HepG2 (cell line): ENCODE results near the gene MTCH1. TPM values are rescaled to one million over a fixed set of nuclear protein-coding genes. Genes with fewer than 3 reads are reported as not detected.
A peak's percentile ranks its signal among the peaks of the same experiment; 100 is the strongest.

Source experiments
- HOXA5 ChIP-seq: sonication (generic); formaldehyde crosslinking; IDR thresholded peaks from 2 replicates; pipeline ENCODE4 v1.4.0; 2020; ENCODE audit warnings: missing genetic modification reagents
- IRX3 ChIP-seq: sonication (generic); formaldehyde crosslinking; IDR thresholded peaks from 2 replicates; pipeline ENCODE4 v1.8.1; 2023; ENCODE audit warnings: mild to moderate bottlenecking, low read depth, missing genetic modification reagents, borderline replicate concordance
- KDM6A ChIP-seq: IDR thresholded peaks from 2 replicates; pipeline ENCODE4 v1.6.1; 2016; ENCODE audit warnings: low read depth
- NFRKB ChIP-seq: fragments of 450-650 bp; IDR thresholded peaks from 2 replicates; pipeline ENCODE4 v1.6.1; 2017
- SCMH1 ChIP-seq: sonication (generic); formaldehyde crosslinking; IDR thresholded peaks from 2 replicates; pipeline ENCODE4 v1.9.0; 2021; ENCODE audit warnings: missing genetic modification reagents, mild to moderate bottlenecking, borderline replicate concordance
- TBX3 ChIP-seq: fragments of 450-650 bp; IDR thresholded peaks from 2 replicates; pipeline ENCODE4 v1.6.1; 2017; ENCODE audit warnings: antibody characterized with exemption, mild to moderate bottlenecking, inconsistent platforms, borderline replicate concordance
- U2AF1 ChIP-seq: fragments of 200-400 bp; formaldehyde crosslinking; optimal IDR thresholded peaks from 2 replicates; pipeline ENCODE3; 2017; ENCODE audit warnings: mild to moderate bottlenecking, low read depth, low read length
- ZFYVE20 ChIP-seq: sonication (generic); formaldehyde crosslinking; IDR thresholded peaks from 2 replicates; pipeline ENCODE4 v1.8.0; 2023; ENCODE audit warnings: low read depth, mild to moderate bottlenecking, moderate library complexity, missing genetic modification reagents, borderline replicate concordance
- ZNF207 ChIP-seq: fragments of 450-650 bp; IDR thresholded peaks from 2 replicates; pipeline ENCODE4 v1.6.1; 2016; ENCODE audit warnings: antibody characterized with exemption, borderline replicate concordance
- ZNF264 ChIP-seq: sonication (generic); formaldehyde crosslinking; IDR thresholded peaks from 2 replicates; pipeline ENCODE4 v1.4.0; 2020; ENCODE audit warnings: missing genetic modification reagents
- ZNF337 ChIP-seq: sonication (generic); formaldehyde crosslinking; IDR thresholded peaks from 2 replicates; pipeline ENCODE4 v1.5.1; 2020; ENCODE audit warnings: missing genetic modification reagents, low read depth, mild to moderate bottlenecking, borderline replicate concordance
- ZNF572 ChIP-seq: sonication (generic); formaldehyde crosslinking; IDR thresholded peaks from 2 replicates; pipeline ENCODE4 v1.5.1; 2020; ENCODE audit warnings: mild to moderate bottlenecking, missing genetic modification reagents
- polyA plus RNA-seq, 8 experiments: library from polyadenylated mRNA; depleted of rRNA in 3 of 8; stranded (reverse) in 7 of 8; unstranded in 1 of 8; fragments of >200 nt; fragmentation: Illumina TruSeq in 4 of 8; extraction: Trizol in 4 of 8; gene quantifications; 2 replicates each; pipeline versions ENCODE4 v1.2.1 to v1.2.3, GENCODE V29; 2011 to 2016; ENCODE audit warnings: low read depth in 4 of 8, missing spikeins in 1 of 8, mixed read lengths in 1 of 8; ENCODE audit not compliant: insufficient read depth in 1 of 8
- total RNA-seq, 5 experiments: library from RNA; depleted of rRNA; stranded (reverse); fragments of >200 nt; fragmentation: Illumina TruSeq; extraction: Trizol; gene quantifications; 2 replicates each; pipeline ENCODE4 v1.2.3, GENCODE V29; 2016; ENCODE audit warnings: low read depth in 1 of 5
- TF ChIP-seq, protein P1 (sequence below): sonication (generic); formaldehyde crosslinking; IDR thresholded peaks from 2 replicates; pipeline ENCODE4 v1.8.0; 2022; ENCODE audit warnings: missing genetic modification reagents, mild to moderate bottlenecking, moderate library complexity, borderline replicate concordance
- TF ChIP-seq, protein P2 (sequence below): sonication (generic); formaldehyde crosslinking; IDR thresholded peaks from 2 replicates; pipeline ENCODE4 v1.9.0; 2022; ENCODE audit warnings: low read depth, missing genetic modification reagents
- TF ChIP-seq, protein P3 (sequence below): sonication (generic); formaldehyde crosslinking; IDR thresholded peaks from 2 replicates; pipeline ENCODE4 v1.8.0; 2023; ENCODE audit warnings: mild to moderate bottlenecking, missing genetic modification reagents
- TF ChIP-seq, protein P4 (sequence below): sonication (generic); formaldehyde crosslinking; IDR thresholded peaks from 2 replicates; pipeline ENCODE4 v1.5.0; 2020; ENCODE audit warnings: missing genetic modification reagents
- TF ChIP-seq, protein P5 (sequence below): sonication (generic); formaldehyde crosslinking; IDR thresholded peaks from 2 replicates; pipeline ENCODE4 v1.4.0; 2020; ENCODE audit warnings: missing genetic modification reagents
- TF ChIP-seq, protein P6 (sequence below): sonication (generic); formaldehyde crosslinking; IDR thresholded peaks from 2 replicates; pipeline ENCODE4 v1.8.0; 2022; ENCODE audit warnings: mild to moderate bottlenecking, missing genetic modification reagents; ENCODE audit not compliant: insufficient replicate concordance

Gene MTCH1
- total and polyA plus RNA-seq, 2 of the 13 experiments (the other 11 are each of a cell fraction or from before 2014, with no cell fraction given) = 86.2 to 144 TPM

DNA sequence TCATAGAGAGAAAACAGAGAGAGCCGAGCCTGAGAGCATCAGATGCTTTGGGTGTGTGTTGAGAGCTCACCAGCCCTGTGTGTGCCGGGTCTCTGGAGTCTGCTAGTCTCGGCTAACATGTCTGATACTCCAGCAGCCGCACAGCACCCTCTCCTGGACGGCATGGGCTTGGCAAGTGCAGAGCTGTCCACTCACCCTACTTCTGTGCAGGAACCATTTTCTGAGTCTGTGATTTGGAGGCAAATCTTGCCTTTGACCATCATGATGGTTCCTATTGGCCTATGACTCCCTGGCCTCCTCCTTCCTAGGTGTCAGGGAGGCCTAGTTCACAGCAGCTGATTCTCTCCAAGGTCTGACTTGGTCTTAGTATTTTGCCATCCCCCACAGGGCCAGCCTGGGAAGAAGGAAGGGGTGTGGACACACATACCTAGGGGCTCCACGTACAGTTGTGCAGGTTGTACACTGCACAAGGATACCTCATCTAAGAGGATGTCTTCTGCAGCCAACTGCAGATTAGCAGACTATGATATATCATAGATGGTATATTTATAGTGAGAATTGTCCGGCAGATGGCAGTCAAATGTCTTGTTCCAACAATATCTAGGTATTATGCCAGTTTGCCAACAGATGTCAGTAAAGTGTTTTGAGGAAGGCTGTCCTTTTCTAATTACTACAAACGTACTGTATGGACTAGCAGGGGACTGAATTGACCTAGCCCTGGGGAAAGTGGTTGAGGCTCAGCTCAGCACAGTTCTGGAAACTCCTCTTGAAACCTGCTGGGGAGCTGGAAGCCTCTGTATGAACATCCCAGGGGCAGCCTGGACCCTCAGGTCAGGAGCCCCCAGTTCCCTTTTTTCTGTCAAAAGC, 32.4 kb upstream of the MTCH1 start (continued):
- TF ChIP-seq KDM6A (CRISPR knock-in tag) (no peak), TBX3 (no peak), ZNF572 (0 out of 2 replicates have a peak, but pooled peaks have one; percentile 13), ZNF264 (CRISPR knock-in tag) (no peak), ZNF207 (no peak), ZNF337 (CRISPR knock-in tag) (peak; percentile 39; the same call in 1 of the 2 replicates), U2AF1 (no peak), ZFYVE20 (no peak), SCMH1 (CRISPR knock-in tag) (no peak), HOXA5 (CRISPR knock-in tag) (no peak), IRX3 (CRISPR knock-in tag) (no peak), NFRKB (no peak)
- TF ChIP-seq, protein P1, sequence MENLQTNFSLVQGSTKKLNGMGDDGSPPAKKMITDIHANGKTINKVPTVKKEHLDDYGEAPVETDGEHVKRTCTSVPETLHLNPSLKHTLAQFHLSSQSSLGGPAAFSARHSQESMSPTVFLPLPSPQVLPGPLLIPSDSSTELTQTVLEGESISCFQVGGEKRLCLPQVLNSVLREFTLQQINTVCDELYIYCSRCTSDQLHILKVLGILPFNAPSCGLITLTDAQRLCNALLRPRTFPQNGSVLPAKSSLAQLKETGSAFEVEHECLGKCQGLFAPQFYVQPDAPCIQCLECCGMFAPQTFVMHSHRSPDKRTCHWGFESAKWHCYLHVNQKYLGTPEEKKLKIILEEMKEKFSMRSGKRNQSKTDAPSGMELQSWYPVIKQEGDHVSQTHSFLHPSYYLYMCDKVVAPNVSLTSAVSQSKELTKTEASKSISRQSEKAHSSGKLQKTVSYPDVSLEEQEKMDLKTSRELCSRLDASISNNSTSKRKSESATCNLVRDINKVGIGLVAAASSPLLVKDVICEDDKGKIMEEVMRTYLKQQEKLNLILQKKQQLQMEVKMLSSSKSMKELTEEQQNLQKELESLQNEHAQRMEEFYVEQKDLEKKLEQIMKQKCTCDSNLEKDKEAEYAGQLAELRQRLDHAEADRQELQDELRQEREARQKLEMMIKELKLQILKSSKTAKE (CRISPR knock-in tag) = no peak
- TF ChIP-seq, protein P2, sequence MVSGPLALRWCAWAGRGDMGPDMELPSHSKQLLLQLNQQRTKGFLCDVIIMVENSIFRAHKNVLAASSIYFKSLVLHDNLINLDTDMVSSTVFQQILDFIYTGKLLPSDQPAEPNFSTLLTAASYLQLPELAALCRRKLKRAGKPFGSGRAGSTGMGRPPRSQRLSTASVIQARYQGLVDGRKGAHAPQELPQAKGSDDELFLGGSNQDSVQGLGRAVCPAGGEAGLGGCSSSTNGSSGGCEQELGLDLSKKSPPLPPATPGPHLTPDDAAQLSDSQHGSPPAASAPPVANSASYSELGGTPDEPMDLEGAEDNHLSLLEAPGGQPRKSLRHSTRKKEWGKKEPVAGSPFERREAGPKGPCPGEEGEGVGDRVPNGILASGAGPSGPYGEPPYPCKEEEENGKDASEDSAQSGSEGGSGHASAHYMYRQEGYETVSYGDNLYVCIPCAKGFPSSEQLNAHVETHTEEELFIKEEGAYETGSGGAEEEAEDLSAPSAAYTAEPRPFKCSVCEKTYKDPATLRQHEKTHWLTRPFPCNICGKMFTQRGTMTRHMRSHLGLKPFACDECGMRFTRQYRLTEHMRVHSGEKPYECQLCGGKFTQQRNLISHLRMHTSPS = peak; percentile 19; the same call in 1 of the 2 replicates
- TF ChIP-seq, protein P3, sequence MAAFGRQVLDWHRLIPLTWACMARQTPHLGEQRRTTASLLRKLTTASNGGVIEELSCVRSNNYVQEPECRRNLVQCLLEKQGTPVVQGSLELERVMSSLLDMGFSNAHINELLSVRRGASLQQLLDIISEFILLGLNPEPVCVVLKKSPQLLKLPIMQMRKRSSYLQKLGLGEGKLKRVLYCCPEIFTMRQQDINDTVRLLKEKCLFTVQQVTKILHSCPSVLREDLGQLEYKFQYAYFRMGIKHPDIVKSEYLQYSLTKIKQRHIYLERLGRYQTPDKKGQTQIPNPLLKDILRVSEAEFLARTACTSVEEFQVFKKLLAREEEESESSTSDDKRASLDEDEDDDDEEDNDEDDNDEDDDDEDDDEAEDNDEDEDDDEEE (CRISPR knock-in tag) = peak; percentile 79; the same call in 1 of the 2 replicates
- TF ChIP-seq, protein P4, sequence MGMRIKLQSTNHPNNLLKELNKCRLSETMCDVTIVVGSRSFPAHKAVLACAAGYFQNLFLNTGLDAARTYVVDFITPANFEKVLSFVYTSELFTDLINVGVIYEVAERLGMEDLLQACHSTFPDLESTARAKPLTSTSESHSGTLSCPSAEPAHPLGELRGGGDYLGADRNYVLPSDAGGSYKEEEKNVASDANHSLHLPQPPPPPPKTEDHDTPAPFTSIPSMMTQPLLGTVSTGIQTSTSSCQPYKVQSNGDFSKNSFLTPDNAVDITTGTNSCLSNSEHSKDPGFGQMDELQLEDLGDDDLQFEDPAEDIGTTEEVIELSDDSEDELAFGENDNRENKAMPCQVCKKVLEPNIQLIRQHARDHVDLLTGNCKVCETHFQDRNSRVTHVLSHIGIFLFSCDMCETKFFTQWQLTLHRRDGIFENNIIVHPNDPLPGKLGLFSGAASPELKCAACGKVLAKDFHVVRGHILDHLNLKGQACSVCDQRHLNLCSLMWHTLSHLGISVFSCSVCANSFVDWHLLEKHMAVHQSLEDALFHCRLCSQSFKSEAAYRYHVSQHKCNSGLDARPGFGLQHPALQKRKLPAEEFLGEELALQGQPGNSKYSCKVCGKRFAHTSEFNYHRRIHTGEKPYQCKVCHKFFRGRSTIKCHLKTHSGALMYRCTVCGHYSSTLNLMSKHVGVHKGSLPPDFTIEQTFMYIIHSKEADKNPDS (CRISPR knock-in tag) = no peak
- TF ChIP-seq, protein P5, sequence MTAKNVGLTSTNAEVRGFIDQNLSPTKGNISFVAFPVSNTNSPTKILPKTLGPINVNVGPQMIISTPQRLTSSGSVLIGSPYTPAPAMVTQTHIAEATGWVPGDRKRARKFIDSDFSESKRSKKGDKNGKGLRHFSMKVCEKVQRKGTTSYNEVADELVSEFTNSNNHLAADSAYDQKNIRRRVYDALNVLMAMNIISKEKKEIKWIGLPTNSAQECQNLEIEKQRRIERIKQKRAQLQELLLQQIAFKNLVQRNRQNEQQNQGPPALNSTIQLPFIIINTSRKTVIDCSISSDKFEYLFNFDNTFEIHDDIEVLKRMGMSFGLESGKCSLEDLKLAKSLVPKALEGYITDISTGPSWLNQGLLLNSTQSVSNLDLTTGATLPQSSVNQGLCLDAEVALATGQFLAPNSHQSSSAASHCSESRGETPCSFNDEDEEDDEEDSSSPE (CRISPR knock-in tag) = no peak
- TF ChIP-seq, protein P6, sequence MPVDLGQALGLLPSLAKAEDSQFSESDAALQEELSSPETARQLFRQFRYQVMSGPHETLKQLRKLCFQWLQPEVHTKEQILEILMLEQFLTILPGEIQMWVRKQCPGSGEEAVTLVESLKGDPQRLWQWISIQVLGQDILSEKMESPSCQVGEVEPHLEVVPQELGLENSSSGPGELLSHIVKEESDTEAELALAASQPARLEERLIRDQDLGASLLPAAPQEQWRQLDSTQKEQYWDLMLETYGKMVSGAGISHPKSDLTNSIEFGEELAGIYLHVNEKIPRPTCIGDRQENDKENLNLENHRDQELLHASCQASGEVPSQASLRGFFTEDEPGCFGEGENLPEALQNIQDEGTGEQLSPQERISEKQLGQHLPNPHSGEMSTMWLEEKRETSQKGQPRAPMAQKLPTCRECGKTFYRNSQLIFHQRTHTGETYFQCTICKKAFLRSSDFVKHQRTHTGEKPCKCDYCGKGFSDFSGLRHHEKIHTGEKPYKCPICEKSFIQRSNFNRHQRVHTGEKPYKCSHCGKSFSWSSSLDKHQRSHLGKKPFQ (CRISPR knock-in tag) = no peak
